DMS53 (cell line): ENCODE results near the gene INO80B.
"Not testable (repeated sequence)": the region's sequence is repeated elsewhere in the genome, so short reads cannot be mapped to it uniquely, and the experiment has no call there.

ENCODE experiments used
- DNase-seq: peaks from one replicate; lab custom pipeline; 2025; lab: John Stamatoyannopoulos, UW

Gene INO80B

DNA sequence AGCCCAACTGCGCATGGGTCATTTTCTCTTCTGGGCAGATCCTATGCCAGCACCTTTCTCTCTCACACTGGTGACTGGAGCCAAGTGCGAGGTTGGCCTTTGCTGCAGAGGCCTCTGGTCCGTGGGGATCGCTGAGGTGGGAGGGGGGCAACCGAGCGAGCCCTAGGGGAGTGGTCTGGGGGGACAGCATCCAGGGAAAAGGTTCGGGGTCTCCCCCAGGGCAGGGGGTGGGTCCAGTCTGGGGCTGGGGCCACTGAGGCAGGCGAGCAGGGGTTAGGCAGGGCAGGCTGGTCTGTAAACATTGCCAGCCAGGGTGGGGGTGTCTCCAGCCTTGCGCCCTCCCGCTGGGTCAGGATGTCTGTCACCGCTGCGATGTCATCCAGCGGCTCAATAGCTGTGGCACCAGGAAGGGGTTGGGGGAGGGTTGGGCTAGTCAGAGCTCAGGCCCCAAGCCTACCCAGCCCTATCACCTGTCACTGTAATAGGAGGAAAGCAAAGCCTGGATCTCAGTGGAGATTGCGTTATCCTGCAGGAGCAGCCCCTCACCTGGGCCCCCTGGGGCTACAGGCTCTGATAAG is 28.6 kb upstream of the INO80B start:
- peak; percentile 27 for DNase-seq

DNA sequence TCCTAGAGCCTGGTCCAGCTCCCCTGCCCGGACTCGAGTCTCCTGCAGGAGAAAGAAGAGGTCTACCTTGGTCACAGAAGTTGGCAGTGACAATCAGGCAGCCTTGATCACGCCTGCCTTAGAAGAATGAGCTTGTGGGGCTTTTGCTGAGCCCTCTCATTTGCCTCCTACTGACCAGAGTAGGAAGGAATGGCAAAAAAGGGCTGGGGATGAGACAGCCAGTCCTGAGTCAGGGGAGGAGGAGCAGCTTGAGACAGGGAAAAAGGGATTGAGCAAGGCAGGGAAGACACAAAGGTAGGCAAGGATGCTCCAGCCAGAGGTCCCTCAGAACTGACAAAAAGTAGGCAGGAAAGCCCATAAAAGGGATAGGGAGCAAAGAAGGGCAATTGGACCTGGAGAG is 27.3 kb upstream of the INO80B start:
- DNase-seq: no peak

DNA sequence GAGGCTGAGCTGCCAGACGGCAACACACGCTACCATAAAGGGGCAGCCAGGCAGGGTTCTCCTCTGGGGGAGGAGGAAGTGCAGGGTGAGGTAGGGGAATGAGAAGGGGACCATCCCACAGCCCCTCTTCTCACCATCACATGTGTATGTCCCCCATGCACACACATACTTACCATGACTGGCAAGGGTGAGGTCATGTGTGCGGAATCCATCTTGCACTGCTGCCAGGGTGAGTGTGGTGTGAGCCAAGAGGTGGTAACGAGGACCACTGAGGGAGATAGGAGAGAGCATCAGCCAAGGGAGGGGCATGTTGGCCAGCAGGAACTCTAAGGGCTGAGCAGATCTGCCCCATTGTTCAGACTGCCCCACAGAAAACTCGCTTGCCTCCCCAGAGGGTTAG is 26.2 kb upstream of the INO80B start:
- no peak for DNase-seq

DNA sequence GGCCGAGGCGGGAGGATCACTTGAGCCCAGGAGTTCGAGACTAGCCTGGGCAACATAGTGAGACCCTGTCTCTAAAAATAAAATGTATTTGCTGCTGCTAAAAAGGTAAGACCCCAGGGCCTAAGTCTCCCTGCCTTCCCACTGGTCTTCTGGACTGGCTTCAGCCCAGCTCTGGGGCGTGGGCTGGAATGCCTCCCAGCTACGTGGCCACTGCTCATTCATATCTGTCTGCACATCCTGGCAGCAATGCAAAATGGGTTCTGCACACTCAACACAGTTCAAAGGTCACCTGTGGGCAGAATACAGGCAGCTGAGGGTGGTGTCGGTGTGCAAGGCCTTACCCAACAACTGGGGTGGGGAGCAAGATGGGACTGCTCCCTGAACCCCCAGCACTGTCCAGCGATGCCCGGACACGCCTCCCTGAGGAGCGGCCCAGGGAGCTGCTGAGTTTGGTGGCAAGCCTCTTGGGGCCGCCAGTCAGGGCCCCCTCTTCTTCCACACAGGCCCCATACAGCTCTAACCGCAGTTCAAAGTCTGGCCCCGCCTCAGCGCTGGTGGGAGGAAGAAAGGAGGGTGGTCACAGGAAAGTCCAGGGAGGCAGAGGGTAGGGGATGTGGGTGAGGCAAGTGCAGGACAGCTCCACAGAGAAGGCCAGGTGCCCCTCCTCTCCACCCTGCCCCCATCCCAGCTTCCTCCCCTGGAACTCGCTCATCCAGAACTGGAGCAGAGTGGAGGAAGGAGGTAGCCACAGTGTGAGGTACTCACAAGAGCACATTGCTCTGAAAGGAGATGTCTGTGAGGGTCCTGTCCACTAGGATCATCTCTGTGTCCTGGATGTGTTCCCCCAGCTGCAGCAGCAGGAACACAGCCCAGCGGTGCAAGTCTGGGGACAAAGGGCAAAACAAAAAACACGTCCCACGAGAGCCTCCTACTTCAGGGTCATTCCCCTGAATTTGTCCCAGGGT is 25.1 kb upstream of the INO80B start:
- DNase-seq: no peak

DNA sequence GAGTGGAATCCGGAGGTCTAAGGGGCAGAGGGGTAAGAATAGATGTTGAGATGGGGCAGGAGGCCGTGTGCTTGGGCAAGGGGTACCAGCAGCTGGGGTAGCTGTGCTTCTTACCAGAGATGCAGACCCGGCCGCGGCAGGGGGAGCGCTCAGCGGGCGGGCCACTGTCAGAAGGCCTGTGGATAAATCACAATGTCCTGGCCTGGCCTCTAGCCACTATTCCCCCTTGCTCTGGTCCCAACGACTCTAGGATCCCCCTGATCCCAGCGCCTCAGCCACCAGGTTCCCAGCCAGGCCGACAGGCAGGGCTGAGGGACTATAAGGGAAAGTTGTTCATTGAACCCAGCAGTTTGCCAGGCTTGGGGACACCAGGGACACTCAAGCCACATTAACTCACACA is 24.4 kb upstream of the INO80B start:
- no peak for DNase-seq

DNA sequence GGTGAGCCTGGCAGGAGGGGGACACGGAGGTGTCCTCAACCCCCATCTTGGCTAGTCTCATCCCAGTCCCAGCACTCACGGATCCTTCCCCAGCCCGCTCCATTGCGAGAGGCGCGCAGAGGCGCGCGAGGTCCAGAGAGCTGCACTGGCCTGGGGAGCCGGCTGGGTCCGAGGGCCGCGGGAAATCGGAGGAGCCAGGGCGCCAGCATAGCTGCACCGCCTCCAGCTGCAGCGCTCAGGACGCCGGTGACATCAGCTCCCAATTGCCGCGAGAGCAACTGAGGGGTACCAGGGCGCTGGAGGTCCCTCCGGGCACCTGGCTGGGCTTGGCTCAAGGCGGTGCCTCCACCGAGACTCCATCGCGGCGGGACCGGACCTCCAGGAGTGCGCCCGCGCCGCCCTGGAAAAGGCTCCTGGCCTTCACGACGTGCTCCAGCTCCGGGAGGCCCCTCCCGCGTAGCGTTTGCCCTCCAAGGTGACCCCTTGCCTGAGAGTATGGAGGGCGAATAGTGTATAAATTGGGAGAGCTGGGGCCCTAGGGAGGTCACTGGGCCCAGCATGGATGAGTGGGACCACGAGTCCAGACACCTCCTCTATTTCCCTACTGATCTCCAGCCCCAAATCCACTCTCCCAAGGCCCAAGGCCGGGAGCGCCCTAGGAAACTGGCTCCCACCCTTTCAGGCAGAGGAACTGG is 18.6 kb upstream of the INO80B start:
- DNase-seq: no peak

DNA sequence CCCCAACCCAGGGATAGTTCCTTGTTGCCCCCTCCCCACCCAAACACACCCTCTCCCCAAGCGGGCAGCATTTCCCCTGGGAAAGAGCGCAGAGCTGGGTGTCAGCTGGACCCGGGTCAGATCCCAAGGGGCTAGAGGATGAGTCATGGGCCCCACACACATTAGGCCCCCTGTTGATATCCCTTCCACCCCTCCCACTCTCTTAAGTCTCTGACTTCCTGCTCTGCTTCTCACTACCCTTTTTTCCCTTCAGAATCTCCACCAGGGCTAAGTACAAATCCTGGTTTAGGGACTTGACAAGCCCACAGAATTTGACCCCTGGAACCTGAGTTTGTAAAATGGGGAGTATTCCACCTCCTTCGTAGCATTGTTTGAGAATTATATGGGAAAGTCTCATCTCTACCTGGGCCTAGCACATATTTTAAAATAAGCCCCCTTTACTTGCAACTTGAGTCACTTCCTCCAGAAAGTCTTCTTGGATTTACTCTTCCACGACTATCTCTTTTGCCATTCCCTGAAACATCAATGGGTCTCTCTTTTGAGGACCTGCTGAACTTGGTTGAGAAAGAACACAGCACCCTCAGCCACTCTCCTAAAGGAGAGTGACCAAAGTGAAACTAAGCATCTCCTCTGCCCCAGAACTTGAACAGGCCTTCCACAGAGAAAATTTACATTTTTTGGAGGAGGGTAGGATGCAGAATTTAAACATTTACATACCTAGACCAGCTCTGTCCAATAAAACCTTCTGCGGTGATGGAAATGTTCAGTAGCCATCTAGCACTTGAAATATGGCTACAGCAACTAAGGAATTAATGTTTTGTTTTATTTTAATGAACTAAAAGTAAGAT is 17.8 kb upstream of the INO80B start:
- DNase-seq: no peak

DNA sequence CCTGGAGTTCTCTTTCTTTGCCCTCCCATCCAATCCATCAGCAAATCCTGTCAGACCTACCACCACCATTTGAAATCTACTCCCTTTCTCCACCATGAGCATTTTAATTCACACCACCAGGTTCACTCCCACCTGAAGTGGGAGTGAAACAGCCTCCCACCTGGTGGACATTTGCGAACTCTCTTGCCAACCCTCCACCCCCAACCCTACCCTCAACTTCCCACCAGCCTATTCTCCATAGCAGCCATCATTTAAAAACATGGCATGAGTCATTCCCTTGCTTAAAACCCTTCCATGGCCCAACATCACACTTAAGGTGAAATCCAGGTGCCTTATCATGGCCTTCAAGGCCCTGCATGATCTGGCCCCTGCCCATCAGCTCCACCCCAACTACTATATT is 16.6 kb upstream of the INO80B start:
- no peak for DNase-seq

DNA sequence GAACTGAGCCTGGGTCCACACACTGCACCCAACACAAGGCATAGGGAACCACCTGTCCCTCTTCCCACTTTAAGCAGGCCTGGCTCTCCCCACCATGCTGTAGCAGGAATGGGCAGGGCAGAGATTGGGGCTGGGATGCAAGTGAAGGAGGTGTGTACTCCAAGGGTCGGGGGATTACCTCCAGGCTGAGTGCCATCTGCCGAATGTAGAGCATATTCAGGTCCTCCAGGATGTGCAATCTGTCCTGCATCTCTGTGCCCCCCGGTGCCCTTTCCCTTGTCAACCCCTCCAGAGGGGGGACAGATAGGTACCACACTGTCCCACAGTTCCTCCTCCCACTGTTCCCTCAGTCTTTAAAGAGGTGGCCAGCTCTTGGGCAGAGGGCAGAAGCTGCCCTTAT is 15.5 kb upstream of the INO80B start:
- no peak for DNase-seq

DNA sequence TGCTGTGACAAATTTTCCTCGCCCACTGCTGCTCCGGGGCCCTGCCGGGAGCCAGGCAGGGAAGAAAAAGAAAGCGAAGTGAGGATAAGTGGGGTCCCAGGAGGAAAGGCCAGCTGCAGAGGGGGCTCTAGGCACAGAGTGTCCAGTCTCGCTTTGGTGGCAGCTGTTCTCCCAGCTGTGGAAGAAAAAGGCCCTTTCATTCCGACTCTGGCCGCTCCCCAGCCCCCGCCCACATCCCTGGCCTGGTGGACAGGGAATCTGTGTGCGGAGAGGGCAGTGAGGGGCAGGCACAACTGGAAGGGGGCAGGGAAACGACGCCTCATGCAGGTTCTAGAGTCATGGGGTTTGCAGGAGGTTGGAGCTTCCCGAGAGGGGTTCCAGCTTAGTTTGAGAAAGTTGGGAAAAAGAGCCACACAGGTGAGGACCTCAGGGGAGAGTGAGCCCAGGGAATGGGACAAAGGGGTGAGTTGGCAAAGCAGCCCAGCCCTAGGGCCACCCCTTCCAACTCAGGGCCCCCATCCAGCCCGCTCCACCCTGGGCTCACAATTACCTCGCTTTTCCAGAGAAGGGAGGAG is 15.0 kb upstream of the INO80B start:
- DNase-seq: no peak

DNA sequence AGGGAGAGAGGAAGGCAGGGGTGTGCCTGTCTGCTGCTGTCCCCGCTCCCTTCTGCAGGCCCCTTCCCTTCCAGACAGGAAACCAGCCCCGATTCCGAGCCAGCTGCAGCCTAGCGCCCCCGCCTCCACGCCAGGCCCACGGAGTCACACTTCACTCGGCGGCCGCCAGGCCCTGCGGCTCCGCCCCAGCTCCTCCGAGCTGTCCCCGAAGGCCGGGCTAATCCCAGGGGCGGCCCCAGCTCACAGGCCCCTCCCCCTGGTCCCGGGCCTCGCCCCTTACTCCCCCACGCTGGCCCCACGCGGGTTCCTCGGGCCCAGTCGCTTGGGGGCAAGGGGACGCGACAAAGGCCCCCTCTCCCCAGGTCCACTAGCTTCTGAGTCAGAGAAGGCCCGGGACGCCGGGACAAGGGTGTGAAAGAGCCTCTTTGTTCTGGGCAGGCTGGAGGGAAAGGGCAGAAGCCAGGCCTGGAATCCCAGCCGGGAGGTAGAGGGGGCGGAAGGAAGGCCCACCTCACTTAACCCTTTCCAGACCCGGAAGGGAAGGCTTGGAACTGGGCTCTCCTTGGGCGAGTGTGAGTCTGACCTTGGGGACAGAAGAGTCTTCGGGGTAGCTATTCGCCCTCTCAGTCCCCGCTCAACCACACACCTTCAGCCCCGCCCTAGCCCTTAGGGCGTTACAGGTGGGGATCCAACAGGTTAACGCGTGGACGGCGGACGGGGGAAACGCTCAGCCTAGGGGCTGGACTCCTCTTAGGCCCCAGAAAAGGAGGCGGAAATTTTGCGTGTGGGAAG is 14.3 kb upstream of the INO80B start:
- peak; percentile 92 for DNase-seq

DNA sequence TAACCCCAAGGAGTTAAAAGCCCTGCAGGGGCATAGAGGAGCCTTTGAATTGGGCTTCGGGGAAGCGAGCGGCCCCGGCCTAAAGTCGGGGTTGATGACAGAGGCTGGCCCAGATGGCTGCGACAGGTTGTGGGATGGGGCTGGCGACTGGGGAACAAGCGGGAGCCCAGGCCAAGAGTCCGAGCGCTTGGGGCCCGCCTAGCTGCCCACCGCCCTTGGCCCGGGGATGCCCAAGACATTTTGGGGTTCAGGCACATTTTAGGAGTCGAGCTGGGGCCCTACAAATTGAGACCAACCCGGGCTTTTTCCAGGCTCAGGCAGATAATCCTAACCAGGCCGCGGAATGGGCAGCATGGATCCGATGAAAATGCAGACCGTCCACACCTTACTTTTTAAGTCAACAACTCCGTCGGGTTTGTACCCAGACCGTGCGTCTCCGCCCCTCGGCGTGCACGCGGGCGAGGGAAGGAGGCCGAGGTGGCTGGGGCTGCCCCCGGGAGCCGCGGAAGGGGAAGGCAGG is 13.7 kb upstream of the INO80B start:
- no peak for DNase-seq

DNA sequence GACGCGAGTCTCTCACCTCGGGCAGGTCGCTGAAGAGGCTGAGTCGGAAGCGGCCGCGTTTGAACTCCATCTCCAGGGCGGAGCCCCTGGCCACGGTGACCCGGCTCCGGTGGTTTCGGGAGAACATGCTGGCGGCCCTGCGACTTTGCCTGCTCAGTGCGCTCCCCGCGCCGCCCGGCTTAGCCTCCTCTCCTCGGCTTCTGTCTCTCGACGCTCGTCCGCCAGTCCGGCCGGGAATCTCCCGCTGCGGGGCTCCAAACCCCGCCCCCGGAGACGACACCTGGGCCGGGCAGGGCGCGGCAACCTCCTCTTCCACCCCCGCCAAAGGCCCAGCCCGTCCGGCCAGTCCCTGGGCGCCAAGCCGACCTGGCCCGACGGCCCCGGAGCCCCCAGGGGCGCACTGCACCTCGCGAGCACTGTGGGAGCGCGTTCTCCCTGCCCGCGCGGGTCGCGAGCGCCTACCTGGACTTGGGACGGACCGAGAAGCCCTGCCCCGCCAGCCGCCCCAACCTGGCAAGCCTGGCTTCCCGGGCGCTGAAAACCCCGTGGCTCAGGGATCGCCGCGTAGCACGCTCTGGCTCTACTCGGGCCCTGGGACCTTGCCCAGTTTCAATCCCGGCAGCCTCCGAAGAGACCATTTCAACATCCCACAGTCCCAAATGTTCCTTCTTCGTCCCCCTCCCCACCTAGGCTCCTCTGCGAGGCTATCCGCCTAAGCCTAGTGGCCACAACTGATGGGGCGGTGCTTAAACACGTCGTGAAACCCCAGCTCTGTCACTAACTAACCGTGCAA is 13.0 kb upstream of the INO80B start, which contains the start of gene RTKN:
Gene RTKN, minus strand, starts transcription at position 248 of the 793 bp plus-strand sequence. Its CDS starts 121 bp downstream, at position 127.
- peak; percentile 93 for DNase-seq

DNA sequence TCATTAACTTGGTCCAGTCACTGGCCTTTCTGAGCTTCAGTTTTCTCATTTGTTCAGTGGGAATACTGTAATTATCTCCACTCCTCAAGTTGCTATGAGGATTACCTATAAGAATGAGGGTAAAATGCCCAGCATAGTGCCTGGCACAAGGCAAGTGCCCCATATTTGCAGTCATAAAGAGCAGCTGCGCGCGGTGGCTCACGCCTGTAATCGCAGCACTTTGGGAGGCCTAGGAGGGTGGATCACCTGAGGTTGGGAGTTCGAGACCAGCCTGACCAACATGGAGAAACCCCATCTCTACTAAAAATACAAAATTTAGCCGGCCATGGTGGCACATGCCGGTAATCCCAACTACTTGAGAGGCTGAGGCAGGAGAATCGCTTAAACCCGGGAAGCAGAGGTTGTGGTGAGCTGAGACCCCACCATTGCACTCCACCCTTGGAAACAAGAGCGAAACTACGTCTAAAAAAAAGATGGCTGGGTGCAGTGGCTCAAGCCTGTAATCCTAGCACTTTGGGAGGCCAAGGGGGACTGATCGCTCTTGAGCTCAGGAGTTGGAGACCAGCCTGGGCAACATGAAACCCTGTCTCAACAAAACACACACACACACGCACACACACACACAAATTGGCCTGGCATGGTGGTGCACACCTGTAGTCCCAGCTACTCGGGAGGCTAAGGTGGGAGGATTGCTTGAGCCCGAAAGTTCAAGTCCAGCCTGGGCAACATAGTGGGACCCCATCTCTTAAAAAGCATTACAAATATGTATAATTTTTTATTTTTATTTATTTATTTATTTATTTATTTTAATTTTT is 12.2 kb upstream of the INO80B start:
- not testable (repeated sequence) for DNase-seq

DNA sequence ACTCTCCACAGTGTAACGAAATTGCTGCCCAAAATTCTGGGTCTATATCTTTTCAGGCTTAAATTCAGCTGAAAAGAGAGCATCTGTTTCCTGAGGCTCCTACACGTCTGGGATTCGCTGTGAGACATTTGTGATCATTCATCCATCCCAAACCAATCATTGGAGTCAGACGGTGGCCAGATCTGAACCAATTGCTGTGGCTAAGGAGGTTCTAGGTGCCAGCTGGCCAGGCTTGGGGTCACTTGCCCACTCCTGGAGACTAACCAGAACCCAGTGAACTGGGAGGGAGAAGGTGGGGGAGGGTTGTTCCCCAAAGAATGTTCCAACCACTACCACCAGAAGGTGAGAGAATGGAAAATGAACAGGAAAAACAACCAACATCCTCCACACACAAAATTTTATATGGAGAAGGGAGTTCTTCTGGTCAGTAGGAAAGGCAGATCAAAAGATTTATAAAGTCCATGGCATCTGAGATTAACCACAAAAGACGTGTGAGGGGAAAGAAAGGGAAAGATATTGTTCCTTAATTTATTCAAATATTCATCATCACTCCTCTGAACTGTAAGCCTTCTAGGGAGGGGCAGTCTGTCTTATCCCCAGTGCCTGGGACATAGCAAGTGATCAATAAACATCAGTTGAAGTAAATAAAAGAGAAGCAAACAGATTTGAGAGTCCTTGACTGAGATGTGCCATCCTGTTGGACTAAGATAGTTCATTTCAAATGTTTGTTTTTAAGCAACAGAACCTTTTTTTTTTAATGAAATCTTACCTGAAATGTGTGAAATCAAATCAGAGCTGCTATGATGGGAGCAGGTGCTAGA is 10.2 kb upstream of the INO80B start:
- no peak for DNase-seq

DNA sequence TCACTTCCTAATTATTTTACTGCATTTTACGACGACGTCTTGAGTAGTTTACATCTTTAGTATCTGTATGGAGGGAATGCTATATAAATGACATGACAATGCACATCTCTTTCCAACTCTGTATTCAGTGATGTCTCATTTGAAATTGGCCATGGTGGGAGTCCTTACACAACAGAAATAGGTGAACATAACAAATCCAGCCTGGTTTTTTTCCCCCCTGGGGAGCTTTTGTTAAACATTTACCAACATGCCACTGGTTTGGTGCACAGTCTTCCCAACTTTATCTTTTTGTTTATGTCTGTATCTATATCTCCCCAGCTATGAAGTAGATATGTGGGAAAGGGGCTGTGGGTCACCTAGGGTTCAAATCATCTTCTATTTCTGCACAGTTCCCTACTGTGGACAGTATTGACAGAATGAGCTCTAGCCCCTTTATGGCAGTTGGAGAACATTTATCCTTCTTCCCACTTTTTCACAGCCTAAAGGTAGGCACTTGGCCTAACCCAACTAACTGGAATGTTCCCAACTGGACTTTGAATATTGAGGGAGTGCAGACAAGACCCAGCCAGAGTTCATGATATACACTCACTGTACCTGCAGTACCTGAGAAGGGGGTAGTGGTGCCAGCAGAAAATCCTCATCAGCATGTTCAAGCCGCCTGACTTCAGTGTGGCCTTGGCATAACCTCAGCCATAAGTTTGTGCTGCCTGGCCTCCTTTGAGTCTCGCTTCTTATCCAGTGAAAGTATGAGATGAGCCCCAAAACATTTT is 7.5 kb upstream of the INO80B start:
- no peak for DNase-seq

DNA sequence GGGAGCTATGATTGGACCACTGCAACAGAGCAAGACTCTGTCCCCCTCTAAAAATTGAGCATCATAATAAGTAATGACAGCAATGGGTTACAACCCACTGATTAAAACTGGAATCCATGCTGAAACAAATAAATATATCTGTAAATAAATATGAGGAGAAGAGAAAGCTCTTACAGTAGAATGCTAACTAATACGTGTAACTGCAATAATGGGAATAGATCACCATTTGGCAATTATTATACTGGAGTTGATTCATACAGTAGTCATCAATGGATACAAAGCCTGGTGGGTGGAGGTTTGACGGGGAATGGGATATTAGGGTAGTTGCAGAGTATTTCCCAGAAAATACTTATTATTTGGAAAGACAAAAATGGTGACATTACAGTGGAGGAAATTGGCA is 6.1 kb upstream of the INO80B start:
- no peak for DNase-seq
